HG03342 (cell line): ENCODE data around the gene TRAF7.
"Not testable (repeated sequence)": the region's sequence is repeated elsewhere in the genome, so short reads cannot be mapped to it uniquely, and the experiment has no call there.

Source experiments
- ATAC-seq: cut with Tn5 transposase; IDR thresholded peaks from one replicate; pipeline ENCODE4 v1.9.1; 2021; ENCODE audit warnings: mild to moderate bottlenecking, moderate library complexity; ENCODE audit not compliant: unreplicated experiment

TRAF7 gene

GRCh38 chr16:2197765-2198164 is 42.2 kb downstream of the TRAF7 start:
- no peak for ATAC-seq

- ATAC-seq, result no peak
These were observed 42.7 kb downstream of the TRAF7 start for GRCh38 chr16:2198283-2198682.

- ATAC-seq, result no peak
These were observed 43.5 kb downstream of the TRAF7 start for GRCh38 chr16:2199095-2199494.

GRCh38 chr16:2199621-2200139 is 44.1 kb downstream of the TRAF7 start:
- ATAC-seq, result no peak

- ATAC-seq, result no peak
These were observed 44.7 kb downstream of the TRAF7 start for GRCh38 chr16:2200313-2200712.

GRCh38 chr16:2203119-2203688 is 47.6 kb downstream of the TRAF7 start:
- not testable (repeated sequence) for ATAC-seq

- no peak for ATAC-seq
These were observed 49.0 kb downstream of the TRAF7 start for GRCh38 chr16:2204416-2205103.

- peak; percentile 71 for ATAC-seq
These were observed 49.8 kb downstream of the TRAF7 start, which contains the start of gene MLST8 for GRCh38 chr16:2205104-2205966. MLST8 (plus strand) TSS chr16:2205454; CDS start chr16:2206086, 632 bp downstream.

- ATAC-seq, result no peak
These were observed 50.4 kb downstream of the TRAF7 start for GRCh38 chr16:2205967-2206313.

- no peak for ATAC-seq
These were observed 50.8 kb downstream of the TRAF7 start for GRCh38 chr16:2206420-2206779.

- no peak for ATAC-seq
These were observed 51.3 kb downstream of the TRAF7 start for GRCh38 chr16:2206780-2207433.

GRCh38 chr16:2207872-2208271 is 52.3 kb downstream of the TRAF7 start:
- no peak for ATAC-seq

GRCh38 chr16:2208308-2208707 is 52.7 kb downstream of the TRAF7 start:
- no peak for ATAC-seq

GRCh38 chr16:2208772-2209171 is 53.2 kb downstream of the TRAF7 start:
- no peak for ATAC-seq

- ATAC-seq, result no peak
These were observed 53.9 kb downstream of the TRAF7 start for GRCh38 chr16:2209258-2210008.

- no peak for ATAC-seq
These were observed 54.4 kb downstream of the TRAF7 start for GRCh38 chr16:2210009-2210332.

- ATAC-seq, result no peak
These were observed 55.1 kb downstream of the TRAF7 start, which contains the start of gene BRICD5 for GRCh38 chr16:2210386-2211365. BRICD5 (minus strand) TSS chr16:2210863; CDS start chr16:2210833, 30 bp downstream.

- no peak for ATAC-seq
These were observed 56.4 kb downstream of the TRAF7 start for GRCh38 chr16:2211923-2212347.
